Measurements from ENCODE around the gene SMIM45.

- TF ChIP-seq CTCF (IDR thresholded peaks at IDR 0.05 in 2 of 3, conservative IDR thresholded peaks at IDR 0.05 in 1 of 3; ENCODE audit: control insufficient read depth in 2 of 3, extremely low read depth in 1 of 3, insufficient read depth in 1 of 3, low read depth in 3 of 3, low read length in 3 of 3), result no peak
- TF ChIP-seq EZH2 (IDR thresholded peaks at IDR 0.05; ENCODE audit: borderline replicate concordance, control insufficient read depth, low read depth, low read length), result no peak
- no peak for TF ChIP-seq HCFC1 (IDR thresholded peaks at IDR 0.05; ENCODE audit: low read length)
- no peak for TF ChIP-seq CBX5 (IDR thresholded peaks at IDR 0.05; ENCODE audit: low read depth)
- no peak for TF ChIP-seq CEBPB (IDR thresholded peaks at IDR 0.05; ENCODE audit: borderline replicate concordance in 1 of 2, low read depth in 2 of 2, low read length in 2 of 2)
- TF ChIP-seq EP300 (IDR thresholded peaks at IDR 0.05; ENCODE audit: borderline replicate concordance in 1 of 2, control insufficient read depth in 1 of 2, low read depth in 2 of 2, low read length in 2 of 2), result no peak
Observed at GRCh38 chr22:41913040-41913719, 38.8 kb upstream of the SMIM45 start.
